Ishikawa (cell line): ENCODE measurements around the gene MRPL10.

Source experiments
- CEBPB ChIP-seq: IDR thresholded peaks from 2 replicates; pipeline ENCODE4 v1.6.1; 2012
- CREB1 ChIP-seq: IDR thresholded peaks from 2 replicates; pipeline ENCODE4 v1.6.1; 2012; ENCODE audit warnings: low read depth
- EGR1 ChIP-seq: IDR thresholded peaks from 2 replicates; pipeline ENCODE4 v1.6.1; 2012
- EP300 ChIP-seq: IDR thresholded peaks from 2 replicates; pipeline ENCODE4 v1.6.1; 2012; ENCODE audit warnings: borderline replicate concordance
- FOXM1 ChIP-seq: IDR thresholded peaks from 2 replicates; pipeline ENCODE4 v1.6.1; 2012; ENCODE audit warnings: low read depth, borderline replicate concordance
- MAX ChIP-seq: IDR thresholded peaks from 2 replicates; pipeline ENCODE4 v1.6.1; 2012
- NFIC ChIP-seq: IDR thresholded peaks from 2 replicates; pipeline ENCODE4 v1.6.1; 2012
- RAD21 ChIP-seq: IDR thresholded peaks from 2 replicates; pipeline ENCODE4 v1.6.1; 2012; ENCODE audit warnings: low read depth
- TAF1 ChIP-seq: IDR thresholded peaks from 2 replicates; pipeline ENCODE4 v1.6.1; 2012; ENCODE audit warnings: low read depth, mild to moderate bottlenecking
- TCF12 ChIP-seq: IDR thresholded peaks from 2 replicates; pipeline ENCODE4 v1.6.1; 2012; ENCODE audit warnings: low read depth
- TEAD4 ChIP-seq: IDR thresholded peaks from 2 replicates; pipeline ENCODE4 v1.6.1; 2012
- YY1 ChIP-seq: IDR thresholded peaks from 2 replicates; pipeline ENCODE4 v1.6.1; 2012; ENCODE audit warnings: low read depth
- ZBTB7A ChIP-seq: IDR thresholded peaks from 2 replicates; pipeline ENCODE4 v1.6.1; 2012; ENCODE audit warnings: low read depth
- TF ChIP-seq, protein P1 (sequence below): IDR thresholded peaks from 2 replicates; pipeline ENCODE4 v1.6.1; 2012; ENCODE audit warnings: low read depth, mild to moderate bottlenecking
- TF ChIP-seq, protein P2 (sequence below): IDR thresholded peaks from 2 replicates; pipeline ENCODE4 v1.6.1; 2012

The MRPL10 gene

DNA sequence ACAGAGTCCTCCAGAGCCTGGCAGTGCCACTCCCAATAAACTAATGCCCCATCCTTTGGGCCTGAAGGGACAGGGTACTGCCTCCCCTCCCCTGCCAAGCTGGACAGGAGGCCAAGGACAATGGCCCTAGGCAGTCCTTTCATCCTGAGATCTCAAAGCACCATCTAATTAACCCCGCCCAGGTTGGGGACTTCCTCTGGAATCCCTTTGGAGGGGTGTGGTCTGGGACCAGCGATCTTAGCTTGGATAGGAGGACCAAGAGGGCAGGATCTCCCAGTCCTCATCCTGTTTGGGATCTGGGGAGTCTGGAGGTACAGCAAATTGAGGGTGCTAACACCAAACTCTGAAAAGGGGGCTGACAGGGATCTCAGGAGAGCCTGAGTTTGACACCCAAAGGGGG, 37.8 kb upstream of the MRPL10 start:
- no peak for TF ChIP-seq NFIC
- TF ChIP-seq, protein P1, sequence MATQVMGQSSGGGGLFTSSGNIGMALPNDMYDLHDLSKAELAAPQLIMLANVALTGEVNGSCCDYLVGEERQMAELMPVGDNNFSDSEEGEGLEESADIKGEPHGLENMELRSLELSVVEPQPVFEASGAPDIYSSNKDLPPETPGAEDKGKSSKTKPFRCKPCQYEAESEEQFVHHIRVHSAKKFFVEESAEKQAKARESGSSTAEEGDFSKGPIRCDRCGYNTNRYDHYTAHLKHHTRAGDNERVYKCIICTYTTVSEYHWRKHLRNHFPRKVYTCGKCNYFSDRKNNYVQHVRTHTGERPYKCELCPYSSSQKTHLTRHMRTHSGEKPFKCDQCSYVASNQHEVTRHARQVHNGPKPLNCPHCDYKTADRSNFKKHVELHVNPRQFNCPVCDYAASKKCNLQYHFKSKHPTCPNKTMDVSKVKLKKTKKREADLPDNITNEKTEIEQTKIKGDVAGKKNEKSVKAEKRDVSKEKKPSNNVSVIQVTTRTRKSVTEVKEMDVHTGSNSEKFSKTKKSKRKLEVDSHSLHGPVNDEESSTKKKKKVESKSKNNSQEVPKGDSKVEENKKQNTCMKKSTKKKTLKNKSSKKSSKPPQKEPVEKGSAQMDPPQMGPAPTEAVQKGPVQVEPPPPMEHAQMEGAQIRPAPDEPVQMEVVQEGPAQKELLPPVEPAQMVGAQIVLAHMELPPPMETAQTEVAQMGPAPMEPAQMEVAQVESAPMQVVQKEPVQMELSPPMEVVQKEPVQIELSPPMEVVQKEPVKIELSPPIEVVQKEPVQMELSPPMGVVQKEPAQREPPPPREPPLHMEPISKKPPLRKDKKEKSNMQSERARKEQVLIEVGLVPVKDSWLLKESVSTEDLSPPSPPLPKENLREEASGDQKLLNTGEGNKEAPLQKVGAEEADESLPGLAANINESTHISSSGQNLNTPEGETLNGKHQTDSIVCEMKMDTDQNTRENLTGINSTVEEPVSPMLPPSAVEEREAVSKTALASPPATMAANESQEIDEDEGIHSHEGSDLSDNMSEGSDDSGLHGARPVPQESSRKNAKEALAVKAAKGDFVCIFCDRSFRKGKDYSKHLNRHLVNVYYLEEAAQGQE, result no peak
- TF ChIP-seq TAF1, result no peak

GRCh38 chr17:47867813-47868533, 36.6 kb upstream of the MRPL10 start:
- TF ChIP-seq MAX, result 0 out of 2 replicates have a peak, but pooled peaks have one; percentile 25
- TF ChIP-seq, protein P2, sequence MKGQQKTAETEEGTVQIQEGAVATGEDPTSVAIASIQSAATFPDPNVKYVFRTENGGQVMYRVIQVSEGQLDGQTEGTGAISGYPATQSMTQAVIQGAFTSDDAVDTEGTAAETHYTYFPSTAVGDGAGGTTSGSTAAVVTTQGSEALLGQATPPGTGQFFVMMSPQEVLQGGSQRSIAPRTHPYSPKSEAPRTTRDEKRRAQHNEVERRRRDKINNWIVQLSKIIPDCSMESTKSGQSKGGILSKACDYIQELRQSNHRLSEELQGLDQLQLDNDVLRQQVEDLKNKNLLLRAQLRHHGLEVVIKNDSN, result no peak
- TF ChIP-seq EP300, result no peak

DNA sequence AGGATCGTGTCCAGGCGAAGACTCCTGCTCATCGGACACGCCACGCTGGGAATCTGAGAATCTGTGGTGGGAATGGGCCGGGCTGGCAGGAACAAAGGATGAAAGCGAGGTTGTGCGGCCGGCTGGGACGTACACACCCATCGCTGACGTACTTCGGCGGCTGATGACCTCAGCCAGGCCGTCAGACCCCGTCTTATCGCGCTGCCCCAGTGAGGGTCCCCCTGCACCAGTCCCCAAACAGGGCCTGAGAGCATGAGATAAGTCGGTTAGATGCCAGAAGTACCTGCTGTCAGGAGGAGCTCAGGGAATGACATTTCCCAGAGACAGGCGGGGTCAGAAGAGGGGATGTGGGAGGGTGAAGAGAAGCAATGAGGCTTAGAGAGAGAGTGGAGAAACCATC, 35.6 kb upstream of the MRPL10 start:
- TF ChIP-seq EGR1 (no peak), ZBTB7A (no peak), NFIC (no peak), CEBPB (no peak), TCF12 (no peak), CREB1 (no peak), FOXM1 (no peak), YY1 (no peak), TEAD4 (no peak), TAF1 (no peak), MAX (no peak), EP300 (no peak), RAD21 (no peak)
- TF ChIP-seq, protein P2, result no peak
- TF ChIP-seq, protein P1, result no peak

DNA sequence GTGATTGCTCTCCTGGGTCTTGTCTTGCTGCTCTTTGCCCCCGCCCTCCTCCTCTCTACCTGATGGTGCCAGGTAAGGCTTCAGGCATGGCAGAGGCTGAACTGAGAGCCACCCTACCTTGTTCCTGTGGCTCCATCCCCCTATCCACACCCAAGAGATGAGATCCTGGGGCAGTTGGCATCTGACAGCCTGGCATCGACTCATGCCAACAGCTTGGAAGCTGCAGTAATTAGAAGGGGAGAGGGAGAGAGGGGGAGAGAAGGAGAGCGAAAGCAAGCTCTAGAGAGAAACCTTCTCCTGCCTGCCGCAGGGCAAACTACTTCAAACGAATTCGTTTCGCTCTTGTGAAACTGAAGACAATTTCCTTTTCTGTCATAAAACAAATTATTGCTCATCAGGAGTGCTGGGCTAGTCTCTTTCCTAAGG, 33.5 kb upstream of the MRPL10 start:
- no peak for TF ChIP-seq CEBPB
- no peak for TF ChIP-seq EP300
- no peak for TF ChIP-seq FOXM1
- TF ChIP-seq RAD21, result no peak
- no peak for TF ChIP-seq YY1
- no peak for TF ChIP-seq TCF12
- TF ChIP-seq, protein P1, result no peak
- TF ChIP-seq, protein P2, result no peak
- TF ChIP-seq MAX, result no peak
